HG03103 (cell line): ENCODE results near the gene CNNM1.

Source experiments
- ATAC-seq: cut with Tn5 transposase; IDR thresholded peaks from one replicate; pipeline ENCODE4 v1.9.1; 2021; ENCODE audit warnings: low read depth; ENCODE audit not compliant: unreplicated experiment

Gene CNNM1

DNA sequence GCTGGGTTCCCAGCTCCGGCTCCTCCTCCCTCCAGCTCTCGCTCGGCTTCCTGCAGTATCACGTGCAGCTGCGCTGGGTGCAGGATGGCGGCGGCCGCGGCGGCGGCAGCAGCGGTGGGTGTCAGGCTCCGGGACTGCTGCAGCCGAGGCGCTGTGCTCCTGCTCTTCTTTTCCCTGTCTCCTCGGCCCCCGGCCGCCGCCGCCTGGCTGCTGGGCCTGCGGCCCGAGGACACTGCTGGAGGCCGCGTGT lies at the start of gene CNNM1:
TSS of gene CNNM1 (plus strand) at position 53 of the 250 bp plus-strand sequence. CDS start at position 85, 32 bp downstream.
- peak; percentile 65 for ATAC-seq

DNA sequence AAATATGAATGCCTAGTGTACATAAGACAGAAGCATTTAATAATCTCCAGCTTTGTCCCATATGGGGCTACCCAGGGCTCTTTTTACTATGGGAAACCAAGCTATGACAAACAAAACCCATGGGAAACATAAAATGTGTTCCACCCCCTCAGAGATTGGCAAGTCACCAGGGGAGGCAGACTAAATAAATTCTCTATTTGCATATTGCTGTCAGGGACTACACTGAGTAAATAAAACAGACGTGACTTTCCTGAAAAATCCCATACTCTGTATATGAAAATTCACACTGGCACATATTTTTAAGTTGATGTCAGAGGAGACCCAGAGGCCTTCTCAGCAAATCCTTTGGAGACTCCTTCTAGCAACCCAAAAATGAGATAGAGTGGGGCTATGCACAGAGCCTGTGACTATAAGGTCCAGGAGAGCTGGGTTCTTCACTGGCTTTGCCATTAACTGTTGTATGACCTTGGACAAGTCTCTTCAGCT lies 49.5 kb upstream of the CNNM1 start:
- ATAC-seq, result no peak

DNA sequence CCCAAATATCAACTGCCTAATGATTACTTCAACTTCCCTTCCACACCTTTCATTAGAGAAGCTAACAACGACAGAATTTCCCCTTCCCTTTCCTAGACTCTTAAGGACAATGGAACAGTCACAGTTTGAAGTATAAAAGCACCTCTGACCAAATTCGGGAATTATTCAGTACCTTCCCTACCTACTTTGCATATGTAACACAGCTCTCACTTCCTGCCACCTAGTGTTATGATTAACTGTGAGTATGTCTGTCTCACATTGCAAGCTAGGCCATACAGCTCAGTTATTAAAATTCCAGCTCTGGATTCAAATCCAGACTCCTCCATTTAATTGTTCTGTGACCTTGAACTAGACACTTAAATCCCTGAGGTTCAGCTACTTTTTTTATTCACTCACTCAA lies 48.7 kb upstream of the CNNM1 start:
- peak; percentile 78 for ATAC-seq

DNA sequence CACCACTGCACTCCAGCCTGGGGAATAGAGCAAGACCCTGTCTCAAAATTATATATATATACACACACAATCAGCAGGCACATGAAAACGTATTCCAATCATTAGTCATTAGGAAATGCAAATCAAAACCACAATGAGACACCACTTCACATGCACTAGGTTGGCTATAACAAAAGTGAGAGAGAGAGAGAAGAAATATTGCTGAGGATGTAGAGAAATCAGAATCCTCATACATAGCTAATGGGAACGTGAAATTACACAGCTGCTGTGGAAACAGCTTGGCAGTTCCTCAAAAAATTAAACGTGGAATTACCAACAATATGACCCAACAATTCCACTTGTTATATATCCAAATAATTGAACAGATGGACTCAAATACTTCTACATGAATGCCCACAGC lies 43.3 kb upstream of the CNNM1 start:
- no peak for ATAC-seq

DNA sequence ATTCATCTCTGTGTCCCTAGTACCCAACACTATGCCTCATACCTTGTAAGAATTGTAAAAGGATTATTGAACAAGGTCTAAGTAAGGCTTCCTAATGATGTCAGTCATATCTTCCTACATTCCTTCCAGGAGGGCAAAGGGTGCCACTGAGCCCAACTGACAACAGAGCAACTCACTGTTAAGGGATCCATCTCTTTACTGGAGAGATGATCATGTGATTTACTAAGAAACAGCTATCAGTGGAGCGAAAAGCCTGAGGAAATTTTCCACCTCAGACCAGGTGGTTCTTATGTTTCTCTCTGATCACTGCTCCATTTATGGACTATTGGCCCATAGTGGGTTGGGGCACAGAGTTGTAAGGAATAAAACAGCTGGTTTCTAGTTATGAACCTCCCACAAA lies 38.9 kb upstream of the CNNM1 start:
- no peak for ATAC-seq

DNA sequence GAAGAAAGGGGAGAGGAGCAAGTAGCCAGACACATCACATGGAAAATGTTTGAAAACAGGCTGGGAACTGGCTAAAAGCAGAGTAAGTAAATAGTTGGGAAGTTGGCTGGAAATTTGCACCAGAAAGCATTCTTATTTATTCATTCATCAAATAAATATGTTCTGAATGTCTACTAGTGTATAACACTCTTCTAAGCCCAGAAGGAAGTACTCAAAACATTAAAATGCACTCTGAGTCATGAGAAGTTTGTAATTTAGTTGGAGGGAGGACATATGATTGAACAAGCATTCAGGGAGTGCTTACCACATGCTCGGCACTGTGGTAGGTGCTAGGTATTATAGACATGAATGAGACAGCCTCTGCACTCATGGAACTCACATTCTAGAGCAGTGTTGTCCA lies 37.0 kb upstream of the CNNM1 start:
- no peak for ATAC-seq

DNA sequence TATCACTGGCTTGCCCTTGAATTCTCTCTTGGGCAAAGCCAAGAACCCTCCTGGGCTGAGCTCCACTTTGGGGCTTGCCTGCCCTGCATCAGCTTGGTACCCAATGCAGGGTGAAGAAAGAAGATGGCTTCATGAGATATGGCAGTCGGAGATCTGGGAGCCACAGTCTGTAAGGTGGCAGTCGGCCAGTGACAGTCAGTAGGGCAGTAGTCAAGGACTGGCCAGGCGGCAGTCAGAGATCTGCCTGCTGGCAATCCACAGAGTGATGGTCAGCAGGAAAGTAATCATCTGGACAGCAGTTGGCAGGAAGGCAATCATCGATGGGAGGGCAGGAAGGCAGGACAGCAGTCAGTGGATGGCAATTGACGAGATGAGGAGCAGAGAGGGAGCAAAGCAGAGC lies 32.6 kb upstream of the CNNM1 start:
- ATAC-seq, result no peak

DNA sequence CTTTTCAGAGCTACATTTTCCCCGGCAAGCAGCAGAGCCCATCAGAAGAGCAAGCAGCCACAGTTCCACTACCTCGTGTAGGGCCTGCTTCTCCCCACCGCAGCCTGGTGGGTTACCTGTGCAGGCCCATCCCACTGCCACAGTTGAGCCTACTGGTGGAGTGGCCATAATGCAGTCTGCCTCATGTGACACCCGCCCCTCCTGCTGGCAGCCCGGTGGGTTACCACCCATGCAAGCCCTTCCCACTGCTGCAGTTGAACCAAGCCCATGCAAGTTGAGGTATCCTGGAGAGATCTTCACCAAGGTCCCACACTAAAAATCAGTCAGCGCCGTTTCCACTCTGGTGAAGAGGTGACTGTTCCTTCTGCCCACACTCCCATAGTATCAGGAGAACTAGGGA lies 32.1 kb upstream of the CNNM1 start:
- no peak for ATAC-seq

DNA sequence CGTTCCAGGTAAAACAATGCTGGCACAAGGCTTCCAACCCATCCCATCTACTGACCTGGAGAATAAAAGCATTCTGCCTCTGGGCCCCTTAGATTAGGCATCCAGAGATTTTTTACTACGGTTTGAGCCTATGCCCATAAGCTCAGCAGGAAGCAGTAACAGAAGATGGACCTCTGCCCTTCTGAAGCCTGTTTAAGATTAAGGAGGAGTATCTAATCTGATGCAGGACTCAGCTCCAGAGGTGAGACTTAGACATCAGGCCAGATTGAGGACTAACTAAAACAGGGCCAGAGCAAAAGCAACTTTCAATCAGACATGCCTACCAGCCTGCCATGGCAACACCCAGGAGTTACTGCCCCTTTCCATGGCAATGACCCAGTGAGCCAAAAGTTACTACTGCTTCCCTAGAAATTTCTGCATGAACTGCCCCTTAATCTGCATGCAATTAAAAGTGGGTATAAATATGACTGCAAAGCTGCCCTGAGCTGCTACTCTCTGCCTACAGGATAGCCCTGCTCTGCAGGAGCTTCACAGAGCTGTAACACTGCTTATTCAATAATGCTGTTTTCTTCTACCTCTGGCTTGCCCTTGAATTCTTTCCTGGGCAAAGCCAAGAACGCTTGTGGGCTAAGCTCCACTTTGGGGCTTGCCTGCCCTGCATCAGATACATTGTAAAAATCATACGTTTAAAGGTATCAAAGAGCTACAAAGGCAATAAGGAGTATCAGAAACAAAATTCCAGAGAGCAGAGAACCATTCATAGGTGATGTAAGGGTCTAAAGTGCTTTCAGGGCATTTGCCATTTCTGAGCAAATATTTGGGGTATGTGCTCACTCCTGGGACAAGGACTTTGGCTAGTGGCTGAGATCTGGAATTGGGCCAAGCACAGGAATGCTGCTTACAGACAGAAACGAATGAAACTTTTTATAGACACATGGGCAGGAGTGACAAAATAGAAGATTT lies 25.0 kb upstream of the CNNM1 start:
- no peak for ATAC-seq

DNA sequence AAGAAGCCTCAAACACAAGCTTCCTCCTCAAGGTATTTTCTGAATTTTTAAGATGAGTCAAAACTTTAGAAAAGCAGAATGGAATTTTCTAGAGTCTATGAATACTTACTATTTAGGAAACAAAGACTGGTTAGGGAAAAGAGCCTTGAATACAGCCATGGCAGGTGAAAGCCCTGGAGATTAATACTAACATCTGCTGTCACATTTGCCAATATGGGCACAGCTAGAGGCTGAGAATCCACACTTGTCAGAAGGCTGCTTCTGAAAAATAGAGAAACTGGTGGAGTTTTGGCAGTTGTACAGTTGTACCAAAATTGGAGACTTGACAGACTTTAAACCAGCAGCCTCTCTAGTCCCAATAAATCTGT lies 24.3 kb upstream of the CNNM1 start:
- ATAC-seq, result no peak

DNA sequence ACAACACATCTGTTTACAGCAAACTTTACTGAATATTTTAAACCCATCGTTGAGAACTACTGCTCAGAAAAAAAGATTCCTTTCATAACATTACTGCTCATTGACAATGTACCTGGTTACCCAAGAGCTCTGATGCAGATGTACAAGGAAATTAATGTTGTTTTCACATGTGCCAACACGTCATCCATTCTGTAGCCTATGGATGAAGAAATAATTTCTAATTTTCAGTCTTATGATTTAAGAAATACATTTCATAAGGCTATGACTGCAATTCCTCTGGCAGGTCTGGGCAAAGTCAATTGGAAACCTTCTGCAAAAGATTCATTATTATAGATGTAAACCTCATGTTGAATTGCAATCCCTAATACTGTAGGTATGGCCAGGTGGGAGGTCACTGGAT lies 16.7 kb upstream of the CNNM1 start:
- ATAC-seq, result no peak

DNA sequence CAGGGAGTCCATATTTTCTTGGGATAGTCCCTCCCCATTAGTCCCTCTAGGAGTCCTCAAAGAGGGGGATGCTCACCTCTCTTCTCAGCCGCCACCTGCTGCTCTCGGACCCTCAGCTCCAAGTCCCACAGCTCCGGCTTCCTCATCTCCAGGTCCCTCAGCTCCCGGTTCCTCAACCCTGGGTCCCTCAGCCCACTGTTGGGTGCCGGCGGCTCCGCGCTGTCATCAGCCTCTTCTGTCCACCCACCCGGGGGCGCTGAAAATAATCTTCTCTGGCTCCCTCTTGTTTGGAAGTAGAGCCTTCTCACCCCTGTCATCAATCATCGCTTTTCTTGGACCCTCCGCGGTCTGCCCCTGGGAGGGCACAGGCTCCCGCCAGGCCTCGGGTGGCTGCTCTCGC lies 13.3 kb upstream of the CNNM1 start:
- ATAC-seq, result no peak

DNA sequence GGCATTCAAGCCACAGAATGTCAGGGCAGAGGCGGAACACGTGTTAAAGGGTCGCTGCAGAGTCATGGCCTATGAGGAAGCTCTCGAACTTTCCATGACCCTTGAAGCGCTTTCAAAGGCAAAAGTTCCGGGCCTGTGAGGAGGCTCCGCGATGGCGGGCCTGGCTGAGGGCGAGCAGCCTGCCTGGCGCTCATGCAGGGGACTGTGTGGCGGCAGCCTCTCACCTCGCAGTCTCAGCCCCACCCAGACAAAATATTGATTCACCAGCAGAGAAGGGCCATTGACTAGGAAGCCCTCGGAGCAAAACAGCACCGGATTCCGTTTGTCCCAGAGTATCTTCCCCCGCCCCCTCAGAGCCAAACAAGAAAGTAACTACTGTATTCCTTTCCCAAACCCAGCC lies 12.8 kb upstream of the CNNM1 start:
- ATAC-seq, result no peak

DNA sequence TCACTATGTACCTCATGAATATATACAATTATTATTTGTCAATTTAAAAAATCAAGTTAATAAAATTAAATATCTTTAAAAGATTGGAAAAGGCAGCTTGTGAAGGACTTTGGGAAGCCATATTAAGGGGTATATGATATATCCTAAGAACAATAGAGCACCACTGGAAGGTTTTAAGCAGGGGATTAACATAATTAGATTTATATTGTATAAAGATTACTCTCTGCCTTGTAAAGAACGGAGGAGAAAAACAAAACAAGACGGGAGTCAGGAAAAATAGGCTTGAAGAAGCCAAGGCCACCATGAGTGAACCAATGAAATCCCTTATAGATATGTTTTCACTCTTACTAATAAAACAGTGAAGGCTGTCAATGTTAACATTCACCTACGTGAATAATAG lies 11.1 kb upstream of the CNNM1 start:
- no peak for ATAC-seq

DNA sequence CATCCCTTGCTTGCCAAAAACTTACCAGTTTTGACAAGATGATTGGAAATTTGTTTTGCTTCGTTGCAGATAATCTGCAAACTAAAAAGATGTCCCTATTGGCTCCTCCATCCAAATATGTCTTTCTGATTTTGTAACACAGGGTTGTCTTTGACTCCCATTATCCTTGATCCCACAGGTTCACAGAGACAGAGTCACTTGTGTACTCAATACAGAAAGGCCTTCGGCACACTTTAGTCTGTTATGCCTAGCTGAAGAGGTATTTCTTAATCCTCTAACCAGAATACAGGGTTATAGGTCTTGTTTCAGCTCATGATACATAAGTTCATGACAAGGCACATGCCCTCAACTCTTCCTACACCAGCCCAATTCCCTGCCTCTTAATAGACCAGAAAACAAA lies 10.7 kb upstream of the CNNM1 start:
- no peak for ATAC-seq

DNA sequence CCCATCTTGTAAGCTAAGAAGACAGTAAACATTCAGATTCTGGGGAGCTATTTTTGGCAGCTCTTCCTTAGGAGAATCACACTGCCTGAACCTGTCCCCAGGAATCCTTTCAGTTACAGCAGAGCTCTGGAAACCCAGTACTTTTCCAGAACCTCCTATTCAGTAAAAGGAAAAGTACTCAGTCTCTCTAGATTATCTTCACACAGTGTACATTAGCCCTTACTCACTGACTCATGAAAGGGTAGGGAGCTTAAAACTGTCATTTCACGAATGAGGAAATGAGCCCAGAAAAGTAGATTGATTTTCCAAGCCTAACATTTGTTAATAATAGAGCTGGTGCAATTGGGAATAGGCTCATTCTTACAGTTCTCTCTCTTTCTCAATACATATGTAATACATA lies 3.9 kb upstream of the CNNM1 start:
- ATAC-seq, result no peak

DNA sequence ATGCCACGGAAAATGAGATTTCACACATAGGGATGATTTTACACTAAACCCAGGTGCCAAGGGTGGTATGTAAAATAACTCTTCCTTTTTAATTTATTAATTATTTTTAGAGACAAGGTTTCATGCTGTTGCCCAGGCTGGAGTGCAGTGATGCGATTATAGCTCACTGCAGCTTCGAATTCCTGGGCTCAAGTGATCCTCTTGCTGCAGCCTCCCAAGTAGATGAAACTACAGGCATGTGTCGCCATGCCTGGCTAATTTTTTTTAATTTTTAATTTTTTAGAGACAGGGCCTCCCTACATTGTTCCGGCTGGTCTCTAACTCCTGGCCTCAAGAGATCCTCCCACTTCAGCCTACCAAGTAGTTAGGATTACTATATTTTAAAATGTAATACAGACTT lies 2.3 kb upstream of the CNNM1 start:
- no peak for ATAC-seq

DNA sequence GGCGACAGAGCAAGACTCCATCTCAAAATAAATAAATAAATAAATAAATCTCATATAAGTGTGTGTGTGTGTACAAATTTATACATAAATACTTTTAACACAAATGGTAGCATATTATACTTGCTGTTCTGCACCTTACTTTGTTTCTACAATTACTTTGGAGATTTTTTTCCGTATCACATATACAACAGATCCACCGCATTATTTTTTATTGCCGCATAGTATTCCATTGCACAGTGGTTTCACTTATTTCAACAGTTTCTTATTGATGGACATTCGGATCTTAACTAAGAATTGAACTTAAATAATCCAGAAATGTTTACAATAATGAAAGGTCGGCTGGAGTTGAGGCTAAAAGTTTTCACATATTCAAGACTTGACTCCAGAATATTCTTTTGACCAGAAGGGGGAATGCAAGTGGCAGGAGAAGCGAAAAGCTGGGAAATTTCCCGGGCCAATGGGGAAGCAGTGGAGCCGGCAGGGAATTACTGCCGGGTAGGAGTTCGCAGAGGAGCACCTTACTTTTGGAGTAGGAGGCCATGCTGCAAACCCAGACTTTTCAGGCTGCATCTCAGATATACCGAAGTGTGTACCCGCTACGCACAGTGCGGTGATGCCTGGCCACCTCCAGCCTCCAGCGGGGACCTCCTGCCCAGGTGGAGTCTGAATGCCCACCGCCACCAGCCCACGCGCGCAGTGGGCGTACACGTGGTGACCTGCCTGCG lies 415 bp upstream of the CNNM1 start:
- no peak for ATAC-seq

DNA sequence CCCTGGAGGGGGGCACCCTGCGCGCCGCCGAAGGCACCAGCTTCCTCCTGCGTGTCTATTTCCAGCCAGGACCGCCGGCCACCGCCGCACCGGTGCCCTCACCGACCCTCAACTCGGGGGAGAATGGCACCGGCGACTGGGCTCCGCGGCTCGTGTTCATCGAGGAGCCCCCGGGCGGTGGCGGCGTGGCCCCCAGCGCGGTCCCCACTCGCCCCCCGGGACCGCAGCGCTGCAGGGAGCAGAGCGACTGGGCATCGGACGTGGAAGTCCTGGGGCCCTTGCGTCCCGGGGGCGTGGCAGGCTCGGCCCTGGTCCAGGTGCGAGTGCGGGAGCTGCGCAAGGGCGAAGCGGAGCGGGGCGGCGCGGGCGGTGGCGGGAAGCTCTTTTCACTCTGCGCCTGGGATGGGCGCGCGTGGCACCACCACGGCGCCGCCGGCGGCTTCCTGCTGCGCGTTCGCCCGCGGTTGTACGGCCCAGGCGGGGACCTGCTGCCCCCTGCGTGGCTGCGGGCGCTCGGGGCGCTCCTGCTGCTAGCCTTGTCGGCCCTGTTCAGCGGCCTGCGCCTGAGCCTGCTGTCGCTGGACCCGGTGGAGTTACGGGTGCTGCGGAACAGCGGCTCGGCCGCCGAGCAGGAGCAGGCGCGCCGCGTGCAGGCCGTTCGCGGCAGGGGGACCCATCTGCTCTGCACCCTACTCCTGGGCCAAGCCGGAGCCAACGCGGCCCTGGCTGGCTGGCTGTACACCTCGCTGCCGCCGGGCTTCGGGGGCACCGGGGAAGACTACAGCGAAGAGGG lies 594 bp downstream of the CNNM1 start:
- peak; percentile 32 for ATAC-seq

DNA sequence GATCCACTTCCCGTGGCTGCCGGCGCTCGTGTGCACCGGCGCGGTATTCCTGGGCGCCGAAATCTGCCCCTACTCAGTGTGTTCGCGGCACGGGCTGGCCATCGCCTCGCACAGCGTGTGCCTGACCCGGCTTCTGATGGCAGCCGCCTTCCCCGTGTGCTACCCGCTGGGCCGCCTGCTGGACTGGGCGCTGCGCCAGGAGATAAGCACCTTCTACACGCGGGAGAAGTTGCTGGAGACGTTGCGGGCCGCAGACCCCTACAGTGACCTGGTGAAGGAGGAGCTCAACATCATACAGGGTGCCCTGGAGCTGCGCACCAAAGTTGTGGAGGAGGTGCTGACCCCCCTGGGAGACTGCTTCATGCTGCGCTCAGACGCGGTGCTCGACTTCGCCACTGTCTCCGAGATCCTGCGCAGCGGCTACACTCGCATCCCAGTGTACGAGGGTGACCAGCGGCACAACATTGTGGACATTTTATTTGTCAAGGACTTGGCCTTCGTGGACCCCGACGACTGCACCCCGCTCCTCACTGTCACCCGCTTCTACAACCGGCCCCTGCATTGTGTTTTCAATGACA lies 1.3 kb downstream of the CNNM1 start:
- no peak for ATAC-seq

DNA sequence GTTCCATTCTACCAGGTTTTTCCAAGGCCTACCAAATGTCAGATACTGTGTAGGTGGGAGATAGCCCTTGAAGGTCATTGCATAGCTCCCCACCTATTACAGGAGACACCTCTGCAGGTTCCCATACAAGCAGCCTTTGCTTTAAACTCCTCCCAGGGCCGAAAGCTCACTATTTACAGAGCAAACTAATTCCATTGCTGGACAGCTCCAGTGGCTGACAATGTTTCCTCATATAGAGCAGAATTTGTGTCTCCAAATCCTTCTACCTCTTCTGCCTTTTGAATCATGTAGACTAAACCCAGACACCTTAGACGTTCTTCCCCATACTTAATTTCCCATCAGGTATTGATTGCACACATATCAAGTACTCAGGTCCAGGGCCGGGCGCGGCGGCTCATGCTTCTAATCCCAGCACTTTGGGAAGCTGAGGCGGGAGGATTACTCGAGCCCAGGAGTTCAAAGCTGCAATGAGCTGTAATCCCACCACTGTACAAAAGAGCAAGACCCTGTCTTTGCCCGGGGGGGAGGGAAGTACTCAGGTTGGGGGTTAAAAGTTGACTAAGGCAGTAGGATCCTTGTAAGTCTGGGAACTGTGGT lies 2.1 kb downstream of the CNNM1 start:
- no peak for ATAC-seq
